ENCODE results near the gene GRM8.
"Not testable (repeated sequence)": the region's sequence is repeated elsewhere in the genome, so short reads cannot be mapped to it uniquely, and the experiment has no call there.

Gene GRM8

DNA sequence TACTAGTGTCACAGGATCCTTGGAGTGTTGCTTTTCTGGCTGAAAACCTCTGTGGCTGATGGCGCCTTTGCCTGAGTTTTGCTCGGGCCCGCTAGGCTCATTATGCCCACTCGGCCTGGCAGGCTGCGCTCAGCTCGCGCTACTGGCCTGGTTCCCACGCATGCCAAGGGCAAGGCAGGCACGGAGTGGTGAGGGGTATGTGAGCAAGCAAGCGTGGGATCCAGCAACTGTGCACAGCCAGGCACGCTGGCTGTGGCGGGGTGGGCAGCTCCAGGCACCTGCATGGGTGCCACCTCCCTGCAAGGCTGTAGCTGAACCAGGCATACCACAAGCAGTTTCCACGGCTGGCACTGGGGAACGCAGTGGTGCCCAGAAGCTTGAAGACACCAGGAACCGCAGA is 562.6 kb downstream of the GRM8 start:
- Histone ChIP-seq H3K4me3 (no peak overlapping the region), H3K27ac (no peak overlapping the region)
- no peak for DNase-seq (ENCODE audit: low spot score)
- TF ChIP-seq, protein P1, sequence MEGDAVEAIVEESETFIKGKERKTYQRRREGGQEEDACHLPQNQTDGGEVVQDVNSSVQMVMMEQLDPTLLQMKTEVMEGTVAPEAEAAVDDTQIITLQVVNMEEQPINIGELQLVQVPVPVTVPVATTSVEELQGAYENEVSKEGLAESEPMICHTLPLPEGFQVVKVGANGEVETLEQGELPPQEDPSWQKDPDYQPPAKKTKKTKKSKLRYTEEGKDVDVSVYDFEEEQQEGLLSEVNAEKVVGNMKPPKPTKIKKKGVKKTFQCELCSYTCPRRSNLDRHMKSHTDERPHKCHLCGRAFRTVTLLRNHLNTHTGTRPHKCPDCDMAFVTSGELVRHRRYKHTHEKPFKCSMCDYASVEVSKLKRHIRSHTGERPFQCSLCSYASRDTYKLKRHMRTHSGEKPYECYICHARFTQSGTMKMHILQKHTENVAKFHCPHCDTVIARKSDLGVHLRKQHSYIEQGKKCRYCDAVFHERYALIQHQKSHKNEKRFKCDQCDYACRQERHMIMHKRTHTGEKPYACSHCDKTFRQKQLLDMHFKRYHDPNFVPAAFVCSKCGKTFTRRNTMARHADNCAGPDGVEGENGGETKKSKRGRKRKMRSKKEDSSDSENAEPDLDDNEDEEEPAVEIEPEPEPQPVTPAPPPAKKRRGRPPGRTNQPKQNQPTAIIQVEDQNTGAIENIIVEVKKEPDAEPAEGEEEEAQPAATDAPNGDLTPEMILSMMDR (IDR thresholded peaks at IDR 0.05), result no peak

DNA sequence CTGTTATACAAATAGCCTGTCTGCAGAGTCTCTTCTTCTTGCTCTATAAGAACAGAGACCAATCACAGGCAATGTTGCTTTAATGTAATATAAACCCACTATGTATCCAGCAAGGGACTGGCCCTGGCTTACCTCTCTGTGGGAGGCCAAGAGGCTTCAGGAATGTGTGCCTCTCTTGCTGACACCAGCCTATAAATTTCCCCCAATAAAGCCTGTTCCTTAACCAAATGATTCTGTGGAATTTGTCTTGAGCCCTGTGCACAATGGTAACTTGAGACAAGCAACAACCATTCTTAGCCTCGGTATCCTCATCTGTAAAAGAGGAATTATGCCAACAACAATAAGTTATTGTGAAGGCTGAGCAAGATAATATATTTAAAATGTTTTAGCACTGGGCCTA is 563.7 kb downstream of the GRM8 start:
- Histone ChIP-seq H3K4me3 (no peak overlapping the region), H3K27ac (no peak overlapping the region)
- no peak for DNase-seq (ENCODE audit: low spot score)

DNA sequence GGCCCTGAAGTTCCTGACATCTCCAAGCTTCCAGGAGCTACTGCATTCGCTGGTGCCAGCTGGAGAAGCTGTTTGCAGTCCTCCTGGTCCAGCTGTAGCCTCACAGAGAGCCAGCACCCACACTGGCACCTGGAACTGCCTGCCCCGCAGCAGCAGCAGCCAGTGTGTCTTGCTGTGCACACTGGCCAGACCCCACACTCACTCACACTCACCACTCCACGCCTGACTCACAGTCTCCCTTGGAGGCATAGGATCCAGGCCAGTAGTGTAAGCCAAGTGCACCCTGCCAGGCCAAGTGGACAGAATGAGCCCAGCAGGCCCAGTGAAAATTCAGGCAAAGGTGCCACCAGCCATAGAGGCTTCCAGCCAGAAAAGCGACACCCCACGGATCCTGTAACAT is 566.3 kb downstream of the GRM8 start:
- no peak for DNase-seq (ENCODE audit: low spot score)
- TF ChIP-seq, protein P1 (IDR thresholded peaks at IDR 0.05), result no peak
- Histone ChIP-seq H3K27ac (no peak overlapping the region), H3K4me3 (no peak overlapping the region)

More for the DNA sequence above, 563.7 kb downstream of the GRM8 start:
- TF ChIP-seq, protein P1 (IDR thresholded peaks at IDR 0.05), result no peak

DNA sequence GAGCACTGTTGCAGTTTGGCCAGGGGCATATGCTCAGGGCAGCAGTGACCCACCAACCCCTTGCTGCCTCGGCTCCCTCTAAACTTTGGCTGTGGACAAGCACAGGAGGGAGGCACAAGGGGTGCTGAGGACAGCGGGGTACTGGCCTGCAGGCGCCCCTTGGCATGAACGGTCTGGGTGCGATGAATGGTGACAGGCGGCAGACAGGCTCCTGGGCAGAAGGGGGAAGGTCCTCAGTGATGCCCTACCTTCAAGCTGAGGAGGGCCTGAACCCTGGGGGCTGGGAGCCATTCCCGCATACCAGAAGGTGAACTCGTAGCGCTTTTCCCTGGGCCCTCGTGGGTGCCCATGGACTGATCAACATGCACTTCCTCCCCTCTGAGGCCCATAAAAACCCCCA is 567.1 kb downstream of the GRM8 start:
- DNase-seq (ENCODE audit: low spot score), result no peak
- no peak overlapping the region for H3K27ac ChIP-seq
- H3K4me3 ChIP-seq, result no peak overlapping the region
- TF ChIP-seq, protein P1 (IDR thresholded peaks at IDR 0.05), result no peak

DNA sequence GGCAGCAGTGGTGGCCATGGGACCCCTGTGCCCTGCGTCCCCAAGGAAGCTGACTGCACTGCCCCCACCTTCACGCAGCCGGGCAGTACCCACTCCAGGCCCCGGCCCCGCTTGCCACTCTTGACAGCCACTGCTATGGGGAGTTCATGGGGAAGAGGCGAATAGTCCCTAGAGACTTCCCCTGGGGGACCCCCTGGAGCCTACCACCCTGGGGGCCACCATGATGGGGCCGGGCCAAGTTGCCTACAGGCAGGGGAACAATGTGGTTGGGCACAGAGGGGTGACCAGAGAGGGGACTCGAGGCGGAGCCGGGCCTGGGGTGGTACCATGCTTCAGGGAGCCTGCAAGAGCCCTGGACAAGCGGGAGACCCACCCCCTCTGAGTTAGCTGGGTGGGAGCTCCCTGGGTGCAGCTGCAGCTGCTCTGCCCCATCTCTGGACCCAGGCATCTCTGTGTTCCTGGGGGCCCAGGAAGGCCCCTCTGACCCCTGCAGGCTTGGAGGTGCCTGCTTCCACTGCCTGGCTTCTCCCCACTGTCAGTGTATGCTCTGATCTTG is 567.6 kb downstream of the GRM8 start:
- Histone ChIP-seq H3K4me3 (no peak overlapping the region), H3K27ac (no peak overlapping the region)
- TF ChIP-seq, protein P1 (IDR thresholded peaks at IDR 0.05), result no peak
- DNase-seq (ENCODE audit: low spot score), result no peak

DNA sequence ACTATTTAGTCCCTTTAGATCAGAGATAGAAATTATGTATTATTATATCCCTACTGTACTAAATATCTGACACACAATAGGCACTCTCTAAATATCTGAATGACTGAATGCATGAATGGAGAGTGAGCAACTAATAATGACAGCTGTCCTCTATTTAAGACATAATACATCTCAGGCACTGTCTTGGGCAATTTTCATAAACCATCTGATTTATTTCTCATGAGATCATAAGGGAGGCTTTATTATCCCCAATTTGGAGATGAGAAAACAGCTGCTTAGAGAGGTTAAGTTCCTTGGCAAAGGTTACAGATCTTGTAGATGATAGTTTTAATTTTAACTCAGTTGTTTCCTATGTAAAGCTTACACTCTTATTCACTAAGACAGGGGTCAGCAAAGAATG is 570.6 kb downstream of the GRM8 start:
- Histone ChIP-seq H3K27ac (no peak overlapping the region), H3K4me3 (no peak overlapping the region)
- no peak for DNase-seq (ENCODE audit: low spot score)
- TF ChIP-seq, protein P1 (IDR thresholded peaks at IDR 0.05), result no peak

DNA sequence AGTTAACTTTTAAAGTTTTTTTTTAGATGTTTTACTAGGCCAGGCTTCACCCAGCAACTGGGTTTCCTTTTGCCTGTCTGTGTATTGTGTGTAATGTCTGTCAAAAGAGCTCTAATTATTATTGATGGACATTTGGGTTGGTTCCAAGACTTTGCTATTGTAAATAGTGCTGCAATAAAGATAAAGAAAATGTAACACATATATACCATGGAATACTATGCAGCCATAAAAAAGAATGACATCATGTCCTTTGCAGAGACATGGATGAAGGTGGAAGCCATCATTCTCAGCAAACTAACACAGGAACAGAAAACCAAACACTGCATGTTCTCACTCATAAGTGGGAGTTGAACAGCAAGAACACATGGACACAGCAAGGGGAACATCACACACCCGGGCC is 584.0 kb downstream of the GRM8 start:
- not testable (repeated sequence) for DNase-seq (ENCODE audit: low spot score); H3K27ac ChIP-seq; H3K4me3 ChIP-seq

DNA sequence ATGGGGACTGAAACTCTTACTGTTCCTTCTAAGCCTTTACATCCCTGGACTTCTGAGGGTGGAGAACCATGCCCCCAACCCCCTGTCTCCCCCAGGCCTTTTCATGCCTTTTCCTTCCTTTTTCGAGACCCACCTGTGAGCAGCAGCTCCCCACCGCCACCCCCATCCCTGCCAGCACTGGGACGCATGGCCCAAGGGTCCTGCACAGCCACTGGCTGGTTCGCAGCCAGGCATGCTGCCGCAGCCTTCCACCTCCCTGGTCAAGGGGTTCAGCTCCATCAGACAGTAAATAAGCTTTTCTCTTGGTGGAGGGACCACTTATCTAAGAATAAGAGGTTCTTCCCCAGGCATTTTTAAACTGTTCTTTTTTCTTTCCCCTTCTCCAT is 584.4 kb downstream of the GRM8 start:
- no peak for DNase-seq (ENCODE audit: low spot score)
- TF ChIP-seq, protein P1 (IDR thresholded peaks at IDR 0.05), result no peak
- Histone ChIP-seq H3K4me3 (no peak overlapping the region), H3K27ac (no peak overlapping the region)

All from coronary artery (tissue), 2 donors.